ENCODE measurements around the gene EID1. TPM values are rescaled to one million over a fixed set of nuclear protein-coding genes. Genes with fewer than 3 reads are reported as not detected.
A peak's percentile ranks its signal among the peaks of the same experiment; 100 is the strongest.

The EID1 gene
- total and polyA plus RNA-seq, 9 of the 15 experiments (the other 6 are each of a cell fraction or from before 2014, with no cell fraction given), result 46.5 to 211 (median 143) TPM

DNA sequence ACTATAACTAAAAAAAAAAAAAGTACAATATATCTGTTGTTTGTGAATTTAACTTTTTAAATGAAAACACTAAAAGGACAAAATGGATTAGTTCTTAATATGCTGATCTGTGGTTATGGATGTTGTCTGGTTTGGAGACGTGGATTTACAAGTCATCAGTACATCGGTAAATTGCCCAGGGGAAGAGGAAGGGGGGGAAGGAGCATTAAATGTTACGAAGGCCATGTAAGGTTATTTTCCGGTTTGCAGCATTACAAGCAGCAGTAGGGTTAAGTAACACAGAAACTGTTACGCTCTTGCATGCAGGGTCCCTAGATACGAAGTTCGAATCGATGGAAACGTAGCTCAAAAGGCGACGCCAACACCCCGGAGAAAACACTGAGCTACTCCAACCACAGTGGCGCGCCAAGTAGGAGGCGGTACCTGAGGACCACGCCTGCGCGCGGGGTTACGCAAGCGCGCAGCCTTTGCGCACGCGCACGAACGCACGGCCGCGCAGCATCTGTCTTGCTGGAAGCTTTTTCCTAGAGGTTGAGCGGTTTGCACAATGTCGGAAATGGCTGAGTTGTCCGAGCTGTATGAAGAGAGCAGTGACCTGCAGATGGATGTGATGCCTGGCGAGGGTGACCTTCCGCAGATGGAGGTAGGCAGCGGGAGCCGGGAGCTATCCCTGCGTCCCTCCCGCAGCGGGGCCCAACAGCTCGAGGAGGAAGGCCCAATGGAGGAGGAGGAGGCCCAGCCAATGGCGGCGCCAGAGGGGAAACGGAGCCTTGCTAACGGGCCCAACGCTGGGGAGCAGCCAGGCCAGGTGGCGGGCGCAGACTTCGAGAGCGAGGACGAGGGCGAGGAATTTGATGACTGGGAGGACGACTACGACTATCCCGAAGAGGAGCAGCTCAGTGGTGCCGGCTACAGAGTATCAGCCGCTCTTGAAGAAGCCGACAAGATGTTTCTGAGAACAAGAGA, at the start of gene EID1 (continued):
- TF ChIP-seq ZSCAN32 (CRISPR knock-in tag; IDR thresholded peaks at IDR 0.05) (no peak), ZC3H8 (IDR thresholded peaks at IDR 0.05) (peak; percentile 48; the same call in 1 of the 2 replicates), ZNF12 (CRISPR knock-in tag; IDR thresholded peaks at IDR 0.05) (no peak; the same call in 1 of the 2 replicates), KAT8 (IDR thresholded peaks at IDR 0.05; ENCODE audit: low read depth) (0 out of 2 replicates have a peak, but pooled peaks have one; percentile 25), NFE2 (IDR thresholded peaks at IDR 0.05; ENCODE audit: low read depth) (no peak), RCOR1 (IDR thresholded peaks at IDR 0.05; ENCODE audit: borderline replicate concordance in 1 of 2, low read depth in 2 of 2, low read length in 2 of 2) (peak in 1 of 2 experiments; percentile 5; a peak in 2 of 4 replicates), PHF8 (IDR thresholded peaks at IDR 0.05; ENCODE audit: borderline replicate concordance, low read length) (peak; percentile 98), NBN (IDR thresholded peaks at IDR 0.05; ENCODE audit: low read depth) (peak; percentile 30), ZEB2 (IDR thresholded peaks at IDR 0.05) (0 out of 2 replicates have a peak, but pooled peaks have one; percentile 15), BRCA1 (IDR thresholded peaks at IDR 0.05) (no peak), BRCA1 (CRISPR knock-in tag; IDR thresholded peaks at IDR 0.05) (no peak), CHD1 (IDR thresholded peaks at IDR 0.05; ENCODE audit: low read length) (peak; percentile 35), ILK (tag; IDR thresholded peaks at IDR 0.05; ENCODE audit: borderline replicate concordance, low read depth) (no peak), MECOM (CRISPR knock-in tag; IDR thresholded peaks at IDR 0.05) (no peak), DDX20 (tag; IDR thresholded peaks at IDR 0.05; ENCODE audit: low read depth) (no peak), ARNT (IDR thresholded peaks at IDR 0.05) (peak in 1 of 2 experiments; percentile 49; a peak in 1 of 4 replicates), HDGF (IDR thresholded peaks at IDR 0.05) (no peak), KDM1A (IDR thresholded peaks at IDR 0.05) (peak in 1 of 2 experiments; percentile 35; a peak in 2 of 4 replicates), SRSF7 (optimal IDR thresholded peaks at IDR 0.05; ENCODE audit: low read depth, low read length) (no peak), WHSC1 (IDR thresholded peaks at IDR 0.05; ENCODE audit: low read length) (no peak)
- TF ChIP-seq, protein P1, sequence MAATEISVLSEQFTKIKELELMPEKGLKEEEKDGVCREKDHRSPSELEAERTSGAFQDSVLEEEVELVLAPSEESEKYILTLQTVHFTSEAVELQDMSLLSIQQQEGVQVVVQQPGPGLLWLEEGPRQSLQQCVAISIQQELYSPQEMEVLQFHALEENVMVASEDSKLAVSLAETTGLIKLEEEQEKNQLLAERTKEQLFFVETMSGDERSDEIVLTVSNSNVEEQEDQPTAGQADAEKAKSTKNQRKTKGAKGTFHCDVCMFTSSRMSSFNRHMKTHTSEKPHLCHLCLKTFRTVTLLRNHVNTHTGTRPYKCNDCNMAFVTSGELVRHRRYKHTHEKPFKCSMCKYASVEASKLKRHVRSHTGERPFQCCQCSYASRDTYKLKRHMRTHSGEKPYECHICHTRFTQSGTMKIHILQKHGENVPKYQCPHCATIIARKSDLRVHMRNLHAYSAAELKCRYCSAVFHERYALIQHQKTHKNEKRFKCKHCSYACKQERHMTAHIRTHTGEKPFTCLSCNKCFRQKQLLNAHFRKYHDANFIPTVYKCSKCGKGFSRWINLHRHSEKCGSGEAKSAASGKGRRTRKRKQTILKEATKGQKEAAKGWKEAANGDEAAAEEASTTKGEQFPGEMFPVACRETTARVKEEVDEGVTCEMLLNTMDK (IDR thresholded peaks at IDR 0.05; ENCODE audit: borderline replicate concordance, insufficient read depth, low read depth, low read length, poor library complexity, severe bottlenecking), result peak; percentile 34
- TF ChIP-seq, protein P2, sequence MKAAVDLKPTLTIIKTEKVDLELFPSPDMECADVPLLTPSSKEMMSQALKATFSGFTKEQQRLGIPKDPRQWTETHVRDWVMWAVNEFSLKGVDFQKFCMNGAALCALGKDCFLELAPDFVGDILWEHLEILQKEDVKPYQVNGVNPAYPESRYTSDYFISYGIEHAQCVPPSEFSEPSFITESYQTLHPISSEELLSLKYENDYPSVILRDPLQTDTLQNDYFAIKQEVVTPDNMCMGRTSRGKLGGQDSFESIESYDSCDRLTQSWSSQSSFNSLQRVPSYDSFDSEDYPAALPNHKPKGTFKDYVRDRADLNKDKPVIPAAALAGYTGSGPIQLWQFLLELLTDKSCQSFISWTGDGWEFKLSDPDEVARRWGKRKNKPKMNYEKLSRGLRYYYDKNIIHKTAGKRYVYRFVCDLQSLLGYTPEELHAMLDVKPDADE (conservative IDR thresholded peaks at IDR 0.05; ENCODE audit: control insufficient read depth, low read depth, low read length), result no peak; the same call in 1 of the 2 replicates
- TF ChIP-seq, protein P3, sequence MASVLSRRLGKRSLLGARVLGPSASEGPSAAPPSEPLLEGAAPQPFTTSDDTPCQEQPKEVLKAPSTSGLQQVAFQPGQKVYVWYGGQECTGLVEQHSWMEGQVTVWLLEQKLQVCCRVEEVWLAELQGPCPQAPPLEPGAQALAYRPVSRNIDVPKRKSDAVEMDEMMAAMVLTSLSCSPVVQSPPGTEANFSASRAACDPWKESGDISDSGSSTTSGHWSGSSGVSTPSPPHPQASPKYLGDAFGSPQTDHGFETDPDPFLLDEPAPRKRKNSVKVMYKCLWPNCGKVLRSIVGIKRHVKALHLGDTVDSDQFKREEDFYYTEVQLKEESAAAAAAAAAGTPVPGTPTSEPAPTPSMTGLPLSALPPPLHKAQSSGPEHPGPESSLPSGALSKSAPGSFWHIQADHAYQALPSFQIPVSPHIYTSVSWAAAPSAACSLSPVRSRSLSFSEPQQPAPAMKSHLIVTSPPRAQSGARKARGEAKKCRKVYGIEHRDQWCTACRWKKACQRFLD (CRISPR knock-in tag; IDR thresholded peaks at IDR 0.05), result no peak
